Thoracic aorta (tissue), 2 donors: Measurements from ENCODE around the gene HSPA8. TPM values are rescaled to one million over a fixed set of nuclear protein-coding genes. Genes with fewer than 3 reads are reported as not detected.

ENCODE experiments used
- ATAC-seq: fragments of 150-250 bp; one replicate; pipeline ENCODE4 v1.8.0; 2017; ENCODE audit warnings: low read depth; ENCODE audit not compliant: insufficient number of reproducible peaks, low FRiP score
- DNase-seq: peaks from one replicate; pipeline ENCODE4 v3.0.0-alpha.2; 2020; ENCODE audit warnings: low spot score
- H3K27ac ChIP-seq, 2 donors: fragments of 200-600 bp; sonication (generic); 1 replicate in 1 of 2; 2 replicates in 1 of 2; pipeline ENCODE4 v1.5.1; 2016; ENCODE audit warnings: mild to moderate bottlenecking in 2 of 2, moderate library complexity in 2 of 2
- H3K27me3 ChIP-seq: fragments of 200-600 bp; sonication (generic); replicated peaks from 2 replicates; pipeline ENCODE4 v1.6.0; 2016; ENCODE audit warnings: mild to moderate bottlenecking; ENCODE audit not compliant: insufficient read depth
- H3K36me3 ChIP-seq: fragments of 200-600 bp; sonication (generic); one replicate; pipeline ENCODE4 v1.5.1; 2016
- H3K4me1 ChIP-seq, 2 donors: fragments of 200-600 bp; sonication (generic); 1 replicate in 1 of 2; 2 replicates in 1 of 2; pipeline versions ENCODE4 v1.5.1 to v1.6.0; 2016; ENCODE audit warnings: low read depth in 2 of 2, mild to moderate bottlenecking in 1 of 2; ENCODE audit not compliant: control insufficient read depth in 1 of 2
- H3K4me3 ChIP-seq: fragments of 200-600 bp; sonication (generic); 2 replicates; pipeline ENCODE4 v1.5.1; 2016; ENCODE audit warnings: mild to moderate bottlenecking
- H3K9me3 ChIP-seq: fragments of 200-600 bp; sonication (generic); 2 replicates; pipeline ENCODE4 v1.5.1; 2016
- total RNA-seq, 2 donors: library from RNA; depleted of rRNA; stranded (reverse); fragments of >200 nt; gene quantifications; one replicate each; pipeline versions ENCODE4 v1.1.0 to v1.2.3, GENCODE V29; 2016
- TF ChIP-seq, protein P1 (sequence below): fragments of 200-600 bp; sonication (generic); IDR thresholded peaks from one replicate; pipeline ENCODE4 v1.5.1; 2019; ENCODE audit warnings: antibody characterized with exemption

HSPA8 gene
- 100 to 1,000 TPM; 728 to 947 TPM for total RNA-seq

DNA sequence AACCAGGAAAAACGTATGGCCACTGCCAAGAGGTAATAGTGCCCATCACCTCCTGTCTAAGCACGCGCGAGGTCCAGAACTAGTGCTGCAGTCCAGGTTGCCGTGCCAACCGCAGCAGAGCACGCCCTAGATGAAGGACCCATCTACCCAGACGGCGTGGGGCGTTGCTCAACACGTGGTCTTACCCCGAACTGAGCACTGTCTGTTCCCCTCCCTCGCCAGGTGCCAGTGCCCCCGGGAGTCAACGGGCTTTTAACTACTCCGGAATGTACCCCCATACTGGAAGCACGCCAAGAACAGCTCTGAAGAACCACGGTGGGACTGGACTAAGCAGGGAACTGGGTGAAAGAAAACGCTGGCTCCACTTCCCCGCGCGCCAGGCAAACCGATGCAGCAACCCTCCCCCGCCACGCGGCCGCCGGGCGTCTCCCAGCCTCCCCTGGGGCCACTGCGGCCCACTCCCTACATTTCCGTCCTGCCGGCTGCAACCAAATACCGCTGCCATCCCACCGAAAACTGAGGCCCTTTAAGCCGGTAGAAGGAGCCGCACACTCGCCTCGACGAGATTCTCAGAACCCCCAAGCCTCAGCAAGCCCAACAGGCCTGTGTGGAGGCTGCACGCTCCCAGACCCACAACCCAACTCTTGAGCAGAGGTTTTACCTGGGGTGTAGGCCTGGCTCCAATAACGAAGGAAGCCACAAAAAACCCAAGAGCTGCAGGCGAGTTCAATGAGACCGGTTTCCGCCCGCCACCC lies at the start of gene HSPA8:
HSPA8 (minus strand) TSS at position 734 of the 755 bp plus-strand sequence. CDS start 812 bp downstream, outside the sequence.
- TF ChIP-seq, protein P1, sequence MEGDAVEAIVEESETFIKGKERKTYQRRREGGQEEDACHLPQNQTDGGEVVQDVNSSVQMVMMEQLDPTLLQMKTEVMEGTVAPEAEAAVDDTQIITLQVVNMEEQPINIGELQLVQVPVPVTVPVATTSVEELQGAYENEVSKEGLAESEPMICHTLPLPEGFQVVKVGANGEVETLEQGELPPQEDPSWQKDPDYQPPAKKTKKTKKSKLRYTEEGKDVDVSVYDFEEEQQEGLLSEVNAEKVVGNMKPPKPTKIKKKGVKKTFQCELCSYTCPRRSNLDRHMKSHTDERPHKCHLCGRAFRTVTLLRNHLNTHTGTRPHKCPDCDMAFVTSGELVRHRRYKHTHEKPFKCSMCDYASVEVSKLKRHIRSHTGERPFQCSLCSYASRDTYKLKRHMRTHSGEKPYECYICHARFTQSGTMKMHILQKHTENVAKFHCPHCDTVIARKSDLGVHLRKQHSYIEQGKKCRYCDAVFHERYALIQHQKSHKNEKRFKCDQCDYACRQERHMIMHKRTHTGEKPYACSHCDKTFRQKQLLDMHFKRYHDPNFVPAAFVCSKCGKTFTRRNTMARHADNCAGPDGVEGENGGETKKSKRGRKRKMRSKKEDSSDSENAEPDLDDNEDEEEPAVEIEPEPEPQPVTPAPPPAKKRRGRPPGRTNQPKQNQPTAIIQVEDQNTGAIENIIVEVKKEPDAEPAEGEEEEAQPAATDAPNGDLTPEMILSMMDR: no peak
- ATAC-seq: peak; percentile 11
- peak within 1 kb of the TSS; percentile 76 for H3K4me3 ChIP-seq
- H3K27ac ChIP-seq: peak within 1 kb of the TSS; percentile 99 to 100
- no peaks in the 10 kb centered on the region for H3K27me3 ChIP-seq
- H3K36me3 ChIP-seq: peaks cover 38% of the 10 kb centered on the region
- H3K4me1 ChIP-seq: peaks cover 36 to 71% of the 10 kb centered on the region in 2 donors
- H3K9me3 ChIP-seq: no peaks in the 10 kb centered on the region
- DNase-seq: peak; percentile 40

- no peaks in the 10 kb centered on the region for H3K9me3 ChIP-seq
- H3K4me3 ChIP-seq: no peak overlapping the region
- H3K4me1 ChIP-seq: peaks cover 3 to 24% of the 10 kb centered on the region in 2 donors
- TF ChIP-seq, protein P1: peak; percentile 83
- H3K36me3 ChIP-seq: no peaks in the 10 kb centered on the region
- DNase-seq (no peak), ATAC-seq (no peak)
- H3K27me3 ChIP-seq: no peaks in the 10 kb centered on the region
- H3K27ac ChIP-seq: peak overlapping the region; percentile 41 to 79
Measured at GRCh38 chr11:123111465-123111864, 49.5 kb upstream of the HSPA8 start.

DNA sequence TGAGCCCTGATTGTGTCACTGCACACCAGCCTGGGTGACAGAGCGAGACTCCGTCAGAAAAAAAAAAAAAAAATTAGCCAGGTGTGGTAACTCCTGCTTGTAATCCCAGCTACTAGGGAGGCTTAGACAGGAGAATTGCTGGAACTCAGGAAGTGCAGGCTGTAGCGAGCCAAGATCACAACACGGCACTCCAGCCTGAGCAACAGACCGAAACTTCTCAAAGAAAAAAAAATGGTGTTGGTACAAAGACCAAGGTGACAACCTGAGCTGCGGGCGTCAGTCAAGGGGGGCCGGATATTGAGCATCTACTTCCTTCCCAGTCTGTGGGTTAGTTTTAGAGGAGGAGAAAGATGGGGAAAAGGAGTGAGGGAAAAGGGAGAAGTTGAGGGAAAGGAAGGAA lies 48.5 kb upstream of the HSPA8 start:
- TF ChIP-seq, protein P1: no peak
- DNase-seq: no peak
- Histone ChIP-seq H3K4me1 (peaks cover 3 to 24% of the 10 kb centered on the region in 2 donors), H3K9me3 (no peaks in the 10 kb centered on the region), H3K36me3 (no peaks in the 10 kb centered on the region), H3K4me3 (no peak overlapping the region), H3K27ac (peak overlapping the region in 1 of 2 donors; percentile 79), H3K27me3 (no peaks in the 10 kb centered on the region)
- ATAC-seq: no peak

DNA sequence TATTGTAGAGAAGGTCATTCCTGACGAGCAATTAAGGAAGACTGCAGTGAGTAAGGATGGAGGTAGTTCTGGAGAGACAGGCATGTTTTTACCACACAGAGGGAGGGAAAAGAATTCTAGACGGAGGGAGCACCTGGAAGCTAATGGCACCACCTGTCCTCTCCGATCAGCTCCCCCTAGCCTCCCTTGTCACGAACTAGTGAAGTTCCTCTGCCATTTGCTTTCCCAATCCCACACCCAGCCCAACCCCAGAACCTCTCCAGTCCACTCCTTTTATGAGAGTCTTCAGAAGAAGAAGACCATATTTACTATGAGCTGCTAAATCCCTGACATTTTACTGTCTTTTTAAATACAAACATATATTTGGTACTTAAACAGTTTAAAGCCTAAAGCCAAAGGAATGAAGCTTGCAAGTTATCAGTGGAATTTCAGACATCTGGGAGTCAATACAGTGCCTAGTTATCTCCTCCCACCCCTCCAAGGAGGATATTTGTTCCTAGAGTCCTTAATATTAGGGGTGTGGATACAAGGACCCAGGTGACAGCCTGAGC lies 46.1 kb upstream of the HSPA8 start:
- Histone ChIP-seq H3K27me3 (no peaks in the 10 kb centered on the region), H3K4me3 (no peak overlapping the region), H3K36me3 (no peaks in the 10 kb centered on the region), H3K4me1 (peaks cover 7 to 24% of the 10 kb centered on the region in 2 donors), H3K9me3 (no peaks in the 10 kb centered on the region), H3K27ac (no peak overlapping the region)
- no peak for ATAC-seq
- DNase-seq: no peak
- TF ChIP-seq, protein P1: no peak

DNA sequence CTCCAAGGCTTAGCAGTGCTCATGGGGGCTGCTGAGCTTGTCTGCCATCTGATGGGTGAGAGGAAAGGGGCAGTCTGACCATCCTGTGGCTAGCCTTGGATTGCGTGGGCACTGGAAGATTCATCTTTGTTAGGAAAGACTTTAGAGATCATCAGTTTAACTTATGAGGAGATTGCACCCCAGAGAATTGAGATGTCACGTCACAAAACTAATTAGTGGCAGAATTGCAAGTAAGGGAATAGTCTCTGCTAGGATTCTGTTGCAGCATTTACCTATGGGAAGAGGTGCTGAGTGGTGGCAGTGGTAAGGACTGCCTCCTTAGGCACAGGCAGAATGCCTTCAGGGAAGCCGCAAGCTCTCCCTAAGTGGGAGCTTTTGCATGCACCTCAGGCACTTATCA lies 42.8 kb upstream of the HSPA8 start:
- Histone ChIP-seq H3K27me3 (no peaks in the 10 kb centered on the region), H3K9me3 (no peaks in the 10 kb centered on the region), H3K4me1 (peaks cover 10 to 28% of the 10 kb centered on the region in 2 donors), H3K36me3 (no peaks in the 10 kb centered on the region), H3K4me3 (no peak overlapping the region), H3K27ac (peak overlapping the region in 1 of 2 donors; percentile 42)
- no peak for ATAC-seq
- TF ChIP-seq, protein P1: no peak
- DNase-seq: no peak
